Measurements from ENCODE around the gene FA2H.
A peak's percentile ranks its signal among the peaks of the same experiment; 100 is the strongest.
"Not testable (repeated sequence)": the region's sequence is repeated elsewhere in the genome, so short reads cannot be mapped to it uniquely, and the experiment has no call there.

The FA2H gene

DNA sequence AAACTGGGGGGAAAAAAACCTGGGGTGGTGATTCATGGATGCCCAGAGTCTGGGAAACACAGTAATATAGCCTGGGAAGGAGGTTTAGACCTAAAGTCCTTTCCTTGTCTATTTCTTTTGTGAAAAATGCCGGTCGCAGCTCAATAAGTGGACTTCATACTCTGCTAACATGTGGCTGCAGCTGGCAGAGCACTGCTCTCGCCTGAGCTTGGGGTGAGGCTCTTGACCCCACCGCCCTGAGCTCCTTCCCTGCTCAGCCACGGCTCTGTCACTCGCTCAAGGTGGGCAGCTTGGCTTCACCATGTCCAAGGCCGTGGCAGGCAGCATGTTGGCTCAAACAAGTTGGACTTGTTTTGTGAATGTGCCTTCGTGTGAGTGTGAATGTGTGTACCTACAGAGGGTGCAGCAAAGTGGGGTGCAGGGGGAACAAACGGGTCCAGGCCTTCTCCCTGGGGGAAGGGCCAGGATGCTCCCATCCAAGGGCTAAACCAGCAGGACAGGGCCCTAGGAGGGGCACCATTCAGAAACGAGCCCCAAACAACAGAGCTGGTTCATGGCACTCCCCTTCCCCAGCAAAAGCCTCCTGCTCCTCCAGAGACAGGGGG lies 4.9 kb downstream of the FA2H start:
- no peak for DNase-seq

DNA sequence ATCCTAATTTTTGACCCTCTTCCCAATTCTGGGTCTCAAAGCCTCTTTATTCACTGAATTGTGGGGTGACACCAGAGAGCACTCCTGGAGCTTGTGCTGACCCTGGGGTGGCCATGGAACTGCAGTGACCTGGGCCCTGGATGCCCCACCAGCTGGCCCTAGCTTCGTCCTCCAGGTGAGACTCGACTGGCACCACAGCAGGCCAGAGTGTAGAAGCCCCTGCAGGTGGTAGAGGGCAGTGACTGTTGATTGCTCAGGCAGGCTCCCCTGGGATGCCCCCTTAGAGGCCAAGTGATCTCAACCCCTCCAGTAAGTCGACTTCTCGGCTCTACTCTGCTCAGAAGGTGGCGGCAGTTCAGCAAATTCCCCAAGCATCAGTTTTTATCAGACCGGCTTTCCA lies 6.4 kb downstream of the FA2H start:
- DNase-seq, result no peak

GRCh38 chr16:74767749-74768148 lies 6.9 kb downstream of the FA2H start:
- no peak for DNase-seq

- no peak for DNase-seq
Observed at GRCh38 chr16:74766729-74767128, 7.9 kb downstream of the FA2H start.

DNA sequence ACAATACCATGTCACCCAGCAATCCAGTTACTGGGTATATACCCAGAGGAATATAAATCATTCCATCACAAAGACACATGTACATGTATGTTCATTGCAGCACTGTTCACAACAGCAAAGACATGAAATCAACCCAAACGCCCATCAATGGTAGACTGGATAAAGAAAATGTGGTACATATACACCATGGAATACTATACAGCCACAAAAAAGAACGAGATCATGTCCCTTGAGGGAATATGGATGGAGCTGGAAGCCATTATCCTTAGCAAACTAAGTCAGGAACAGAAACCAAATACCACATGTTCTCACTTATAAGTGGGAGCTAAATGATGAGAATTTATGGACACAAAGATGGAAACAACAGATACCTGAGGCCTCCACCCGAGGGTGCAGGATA lies 10.4 kb downstream of the FA2H start:
- DNase-seq, result not testable (repeated sequence)

GRCh38 chr16:74761665-74762064 lies 13.0 kb downstream of the FA2H start:
- DNase-seq, result peak; percentile 27

- DNase-seq, result peak; percentile 73
Observed at GRCh38 chr16:74760007-74760767, 14.4 kb downstream of the FA2H start.

- no peak for DNase-seq
Observed at GRCh38 chr16:74759564-74759963, 15.1 kb downstream of the FA2H start.

DNA sequence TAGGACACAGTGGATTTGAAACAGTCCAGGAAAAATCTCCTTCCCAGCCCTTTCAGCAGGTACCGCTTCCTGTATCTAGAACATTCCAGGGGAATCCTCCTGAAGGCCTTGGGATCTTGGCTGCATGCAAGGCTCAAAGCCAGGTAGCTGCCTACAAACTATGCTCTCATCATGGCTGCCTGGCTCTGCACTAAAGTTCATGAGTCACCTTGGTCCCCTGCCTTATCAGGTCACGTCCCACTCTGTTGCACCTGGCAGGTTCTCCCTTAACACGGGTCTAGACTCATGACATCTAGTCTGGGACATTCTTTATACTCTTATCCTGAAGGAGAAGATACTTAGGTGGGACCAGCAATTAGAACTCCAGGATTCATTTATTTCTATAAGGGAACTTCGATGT lies 15.8 kb downstream of the FA2H start:
- DNase-seq, result no peak

DNA sequence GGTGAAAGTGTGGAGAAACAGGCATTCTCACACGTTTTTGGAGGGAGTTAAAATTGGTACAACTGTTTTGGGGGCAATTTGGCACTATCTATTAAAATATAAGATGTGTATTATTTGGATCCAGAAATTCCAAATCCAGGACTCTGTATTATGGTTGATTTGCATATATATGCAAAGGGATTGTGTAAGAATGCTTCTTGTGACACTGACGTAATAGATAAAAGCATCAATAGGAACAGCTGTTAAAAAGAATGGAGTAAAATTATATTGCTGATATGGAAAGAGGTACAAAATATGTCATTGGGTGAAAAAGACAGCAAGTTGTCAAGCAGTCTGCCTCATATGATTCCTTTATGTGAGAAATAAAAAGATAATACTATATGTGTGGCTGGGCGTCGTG lies 17.3 kb downstream of the FA2H start:
- no peak for DNase-seq

GRCh38 chr16:74756203-74756602 lies 18.4 kb downstream of the FA2H start:
- DNase-seq, result no peak

DNA sequence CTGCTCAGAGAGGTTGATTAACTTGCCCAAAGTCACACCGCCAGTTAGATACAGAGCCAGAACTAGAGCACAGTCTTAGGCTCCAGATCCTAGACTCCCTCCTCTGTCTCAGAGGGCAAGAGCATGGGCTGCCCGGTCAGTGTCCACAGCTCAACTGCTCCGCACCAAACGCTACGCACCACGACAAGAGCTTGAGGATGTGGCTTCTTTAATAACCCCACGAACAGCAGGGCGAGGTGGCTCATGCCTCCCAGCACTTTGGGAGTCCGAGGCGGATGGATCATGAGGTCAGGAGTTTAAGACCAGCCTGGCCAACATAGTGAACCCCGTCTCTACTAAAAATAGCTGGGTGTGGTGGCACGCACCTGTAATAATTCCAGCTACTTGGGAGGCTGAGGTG lies 21.4 kb downstream of the FA2H start:
- no peak for DNase-seq

DNA sequence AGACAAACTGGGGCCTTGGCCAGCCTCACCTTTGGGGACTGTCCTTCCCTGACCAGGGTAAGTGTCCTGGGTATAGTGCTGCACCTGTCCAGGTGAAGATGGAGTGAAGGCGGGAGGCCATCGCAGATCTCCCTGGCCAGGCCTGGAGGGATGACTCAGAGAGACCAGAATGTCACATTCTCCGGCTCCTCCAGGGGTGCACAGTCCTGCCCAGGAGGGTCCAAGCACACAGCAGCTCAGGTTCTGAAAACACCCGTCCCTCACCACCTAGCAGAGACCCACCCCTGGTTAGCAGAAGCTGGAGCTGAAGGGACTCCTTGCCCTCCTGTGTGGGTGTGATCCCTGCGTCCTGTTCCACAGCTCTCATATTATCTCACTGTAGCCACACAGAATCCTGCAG lies 21.9 kb downstream of the FA2H start:
- DNase-seq, result no peak

- DNase-seq, result no peak
Observed at GRCh38 chr16:74752258-74752657, 22.4 kb downstream of the FA2H start.

DNA sequence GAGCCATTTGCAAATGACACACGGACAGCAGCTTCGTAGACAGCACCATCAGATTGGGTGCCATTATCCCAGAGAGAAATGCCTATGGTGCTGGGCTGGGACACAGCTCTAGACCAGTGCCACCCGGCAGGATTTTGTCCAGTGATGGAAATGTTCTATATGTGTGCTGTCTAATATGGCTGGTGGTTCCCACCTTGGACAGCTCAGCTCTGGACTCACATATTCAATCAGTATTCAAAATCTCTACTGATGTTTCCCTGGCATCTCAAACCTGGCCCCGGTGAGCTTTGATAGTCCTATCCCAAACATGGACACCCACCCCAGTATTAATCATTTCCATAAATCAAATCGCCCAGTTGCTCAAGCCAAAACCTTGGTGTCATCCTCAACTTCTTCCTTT lies 23.0 kb downstream of the FA2H start:
- no peak for DNase-seq

GRCh38 chr16:74749291-74750055 lies 25.1 kb downstream of the FA2H start:
- DNase-seq, result peak; percentile 33

GRCh38 chr16:74748616-74749026 lies 26.0 kb downstream of the FA2H start:
- DNase-seq, result no peak

- DNase-seq, result no peak
Observed at GRCh38 chr16:74747716-74748615, 26.7 kb downstream of the FA2H start.

DNA sequence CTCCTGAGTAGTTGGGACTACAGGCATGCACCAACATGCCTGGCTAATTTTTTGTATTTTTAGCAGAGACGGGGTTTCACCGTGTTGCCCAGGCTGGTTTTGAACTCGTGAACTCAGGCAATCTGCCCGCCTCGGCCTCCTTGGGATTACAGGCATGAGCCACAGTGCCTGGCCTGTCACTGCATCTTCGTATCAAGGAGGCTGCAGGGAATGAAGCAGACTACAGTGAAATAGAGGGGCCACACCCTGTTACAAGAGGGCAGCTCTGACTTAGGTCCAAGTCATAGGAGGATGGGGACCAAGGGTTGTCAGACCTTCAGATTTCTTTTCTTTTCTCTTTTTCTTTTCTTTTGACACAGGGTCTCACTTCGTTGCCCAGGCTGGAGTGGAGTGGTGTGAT lies 28.7 kb downstream of the FA2H start:
- no peak for DNase-seq

DNA sequence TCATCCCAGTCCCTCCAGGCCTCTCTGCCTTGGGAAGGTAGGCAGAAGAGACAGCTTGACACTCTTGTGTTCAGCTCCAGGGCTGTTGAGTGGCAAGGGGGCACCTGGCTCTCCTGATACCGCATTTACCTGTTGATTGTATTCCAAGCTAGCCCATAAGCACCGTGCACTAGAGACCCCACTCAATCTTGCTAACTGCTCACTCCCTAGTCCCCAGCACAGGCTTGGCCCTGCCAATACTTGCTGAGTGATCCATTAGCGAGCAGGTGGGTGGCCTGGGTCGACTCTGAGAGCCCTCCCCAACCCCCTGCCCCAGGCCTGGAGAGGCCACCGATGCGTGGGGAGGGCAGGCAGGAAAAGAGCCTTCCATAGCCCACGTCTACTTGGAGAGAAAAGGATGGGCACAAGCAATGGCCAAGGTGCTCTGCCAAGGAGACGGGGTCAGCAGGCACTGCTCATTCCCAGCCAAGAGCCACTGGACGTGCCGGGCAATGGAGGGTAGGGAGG lies 29.5 kb downstream of the FA2H start:
- DNase-seq, result no peak

GRCh38 chr16:74744566-74744965 lies 30.1 kb downstream of the FA2H start:
- DNase-seq, result no peak

DNA sequence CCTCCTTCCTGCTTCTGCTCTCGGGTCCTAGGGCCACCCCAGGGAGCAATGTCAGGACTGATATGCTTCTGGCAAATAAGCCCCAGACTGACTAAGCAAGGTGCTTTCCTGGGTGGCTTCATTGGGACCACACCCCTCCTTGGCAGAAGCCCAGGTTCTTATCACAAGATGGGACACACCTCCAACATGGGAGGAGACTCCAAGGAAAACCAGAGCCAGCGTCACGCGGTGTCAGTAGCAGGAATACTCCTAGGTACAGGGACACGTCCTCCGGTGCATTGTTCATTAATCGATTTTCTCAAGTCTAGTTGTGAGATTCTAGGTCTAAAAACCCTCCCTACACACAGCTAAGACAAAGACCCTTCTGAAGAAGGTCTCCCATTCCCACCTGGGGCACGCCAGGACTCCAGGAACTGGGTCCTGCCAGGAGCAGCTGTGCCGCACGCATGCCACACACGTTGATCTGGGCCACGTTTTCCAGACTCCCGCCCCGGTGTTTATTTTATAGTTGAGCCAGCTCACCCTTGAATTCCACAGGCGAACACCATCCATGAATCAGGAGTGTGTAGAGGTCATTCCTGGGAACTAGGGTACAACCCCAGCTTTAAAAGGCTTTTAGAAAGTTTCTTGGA lies 30.8 kb downstream of the FA2H start:
- DNase-seq, result peak; percentile 82
